ENCODE data around the gene MMP24OS.

Gene MMP24OS

GRCh38 chr20:35248641-35249475, 29.1 kb downstream of the MMP24OS start:
- DNase-seq = peak; percentile 29

GRCh38 chr20:35246723-35247122, 31.2 kb downstream of the MMP24OS start:
- no peak for DNase-seq

GRCh38 chr20:35243986-35244385, 33.9 kb downstream of the MMP24OS start:
- no peak for DNase-seq

- DNase-seq = no peak
Observed at GRCh38 chr20:35243317-35243716, 34.6 kb downstream of the MMP24OS start.

- no peak for DNase-seq
Observed at GRCh38 chr20:35240811-35241293, 37.1 kb downstream of the MMP24OS start.

GRCh38 chr20:35240083-35240810, 37.7 kb downstream of the MMP24OS start:
- no peak for DNase-seq

- no peak for DNase-seq
Observed at GRCh38 chr20:35238735-35239134, 39.2 kb downstream of the MMP24OS start.

- no peak for DNase-seq
Observed at GRCh38 chr20:35238170-35238569, 39.8 kb downstream of the MMP24OS start.

GRCh38 chr20:35237486-35237885, 40.4 kb downstream of the MMP24OS start:
- DNase-seq = no peak

- DNase-seq = no peak
Observed at GRCh38 chr20:35235881-35236280, 42.0 kb downstream of the MMP24OS start.

- peak; percentile 90 for DNase-seq
Observed at GRCh38 chr20:35232575-35232974, 45.3 kb downstream of the MMP24OS start.

- DNase-seq = peak; percentile 38
Observed at GRCh38 chr20:35226884-35227681, 50.8 kb downstream of the MMP24OS start.
